HG02970 (cell line): ENCODE results near the gene ASIC2.

Experiments
- ATAC-seq: cut with Tn5 transposase; IDR thresholded peaks from one replicate; pipeline ENCODE4 v1.9.1; 2021; ENCODE audit warnings: mild to moderate bottlenecking, moderate library complexity, moderate number of reproducible peaks; ENCODE audit not compliant: unreplicated experiment, low FRiP score

The ASIC2 gene

GRCh38 chr17:33290253-33290652, 2.8 kb downstream of the ASIC2 start:
- no peak for ATAC-seq

GRCh38 chr17:33288954-33289353, 4.1 kb downstream of the ASIC2 start:
- ATAC-seq, result no peak

DNA sequence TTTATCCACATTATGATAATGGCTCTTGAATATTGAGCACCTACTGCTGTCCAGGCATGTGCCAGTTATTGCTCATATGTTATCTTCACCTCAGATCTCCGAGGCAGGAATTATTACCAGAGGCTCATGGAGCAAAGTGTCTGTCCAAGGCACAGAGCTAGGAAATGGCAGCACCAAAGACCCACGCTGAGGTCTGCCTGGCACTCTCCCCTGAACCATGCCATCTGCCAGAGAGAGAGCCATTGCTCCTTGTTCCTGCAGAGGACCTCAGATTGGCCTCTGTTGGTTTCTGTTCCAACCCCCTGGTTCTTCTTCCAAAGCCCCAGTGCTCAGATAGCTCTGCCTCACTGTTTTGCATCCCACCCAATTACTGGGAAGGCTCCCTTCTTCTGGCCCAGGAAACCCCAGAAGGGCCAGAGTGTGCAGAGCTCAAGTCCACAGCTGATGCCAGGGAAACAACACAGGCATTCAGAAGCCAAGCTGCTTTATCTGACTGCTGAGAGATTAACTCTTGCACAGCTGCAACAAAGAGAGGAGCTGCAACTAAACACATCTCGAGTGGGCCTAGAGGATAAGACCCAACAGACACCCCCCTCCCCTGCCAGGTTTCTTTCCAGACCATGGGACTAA, 5.9 kb downstream of the ASIC2 start:
- ATAC-seq, result no peak

- ATAC-seq, result no peak
Observed at GRCh38 chr17:33285413-33285812, 7.7 kb downstream of the ASIC2 start.

DNA sequence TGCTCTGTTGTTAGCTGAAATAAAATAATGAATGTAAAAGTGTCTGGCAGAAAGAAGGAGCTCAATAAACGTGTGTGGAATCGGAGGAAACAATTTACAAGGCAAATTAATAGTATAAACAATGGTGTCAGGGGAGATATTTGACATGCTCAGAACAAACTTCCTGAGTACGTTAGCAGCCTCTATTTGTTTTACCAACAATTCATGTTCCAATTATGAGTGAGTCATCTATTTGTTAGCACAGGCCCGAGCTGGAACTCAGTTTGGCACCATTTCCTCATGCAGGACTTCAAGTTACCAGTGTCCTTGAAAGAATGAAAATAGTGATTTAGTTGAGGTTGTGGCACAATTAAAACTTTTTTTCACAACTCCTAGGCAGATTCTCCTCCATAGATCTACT, 9.1 kb downstream of the ASIC2 start:
- ATAC-seq, result no peak

- no peak for ATAC-seq
Observed at GRCh38 chr17:33280162-33280943, 12.7 kb downstream of the ASIC2 start.

GRCh38 chr17:33277436-33278100, 15.5 kb downstream of the ASIC2 start:
- no peak for ATAC-seq

DNA sequence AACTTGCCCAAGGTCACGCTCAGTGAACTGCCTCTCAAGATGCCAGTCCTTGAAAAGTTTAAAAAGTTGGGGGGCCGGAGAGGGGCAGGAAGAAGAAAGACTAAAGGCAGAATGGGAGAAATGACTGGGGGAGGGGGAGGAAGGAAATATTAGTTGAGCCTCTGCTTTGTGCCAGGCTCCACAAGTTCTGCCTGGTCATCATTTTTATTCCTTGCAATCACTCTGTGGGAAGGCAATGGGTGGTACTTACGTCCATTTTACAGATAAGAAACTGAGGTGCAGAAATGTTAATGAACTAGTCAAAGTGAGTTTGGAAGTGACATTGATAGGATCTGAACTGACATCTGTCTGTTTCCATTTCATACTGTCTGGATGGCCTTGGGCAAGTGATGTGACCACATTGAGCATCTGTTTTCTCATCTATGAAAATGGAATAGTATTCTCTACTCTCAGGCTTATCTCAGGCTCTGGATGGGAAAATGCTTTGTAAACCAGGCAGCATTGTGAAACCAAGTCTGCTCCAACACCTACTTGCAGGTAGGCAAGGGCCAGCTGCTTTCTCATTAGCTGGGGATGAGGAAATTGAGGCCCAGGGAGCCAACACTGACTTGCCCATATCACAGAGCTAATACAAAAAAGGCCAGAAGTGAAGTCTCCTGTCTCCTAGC, 19.2 kb downstream of the ASIC2 start:
- ATAC-seq, result no peak

- ATAC-seq, result no peak
Observed at GRCh38 chr17:33273271-33273670, 19.8 kb downstream of the ASIC2 start.

DNA sequence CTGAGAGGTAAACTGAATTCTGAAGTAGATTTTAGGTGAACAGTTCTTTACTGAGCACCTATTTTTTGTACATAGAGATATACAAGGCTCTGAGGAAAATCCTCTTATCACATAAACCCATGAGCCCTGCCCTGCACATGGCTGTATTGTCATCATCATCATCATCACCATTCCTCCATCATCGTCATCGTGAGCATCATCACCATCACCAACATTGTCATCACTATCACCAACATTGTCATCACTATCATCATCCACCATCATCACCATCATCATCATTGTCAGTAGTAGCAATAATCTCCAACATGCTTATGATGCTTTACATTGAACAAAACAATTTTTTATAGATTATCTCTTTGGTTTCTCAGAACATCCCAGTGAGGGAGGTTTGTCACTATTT, 20.7 kb downstream of the ASIC2 start:
- ATAC-seq, result no peak

GRCh38 chr17:33269337-33270060, 23.6 kb downstream of the ASIC2 start:
- no peak for ATAC-seq

- ATAC-seq, result no peak
Observed at GRCh38 chr17:33267851-33268548, 25.1 kb downstream of the ASIC2 start.

DNA sequence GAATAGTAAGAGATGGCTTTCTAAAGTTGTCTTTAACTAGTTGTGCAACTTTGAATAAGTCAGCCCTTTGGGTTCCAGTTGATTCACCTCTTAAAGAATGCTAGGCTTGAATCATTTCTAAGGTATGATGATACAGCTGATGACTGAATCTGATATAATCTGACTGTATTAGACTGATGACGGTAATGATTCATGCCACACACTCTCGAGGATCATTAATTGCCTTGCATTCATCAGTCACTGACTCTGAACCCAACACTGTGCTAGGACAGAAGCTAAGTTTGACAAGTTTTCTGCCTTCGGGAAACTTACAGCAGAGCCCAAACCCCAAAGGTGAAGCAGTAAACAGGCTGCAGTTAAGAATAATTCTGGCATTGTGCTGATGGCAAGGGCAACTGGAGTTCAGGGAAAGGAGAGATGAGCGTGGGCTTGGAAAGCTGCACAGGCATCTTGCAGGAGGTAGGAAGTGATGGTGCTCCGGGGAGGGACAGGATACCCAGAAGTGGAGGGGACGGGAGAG, 25.8 kb downstream of the ASIC2 start:
- ATAC-seq, result no peak

DNA sequence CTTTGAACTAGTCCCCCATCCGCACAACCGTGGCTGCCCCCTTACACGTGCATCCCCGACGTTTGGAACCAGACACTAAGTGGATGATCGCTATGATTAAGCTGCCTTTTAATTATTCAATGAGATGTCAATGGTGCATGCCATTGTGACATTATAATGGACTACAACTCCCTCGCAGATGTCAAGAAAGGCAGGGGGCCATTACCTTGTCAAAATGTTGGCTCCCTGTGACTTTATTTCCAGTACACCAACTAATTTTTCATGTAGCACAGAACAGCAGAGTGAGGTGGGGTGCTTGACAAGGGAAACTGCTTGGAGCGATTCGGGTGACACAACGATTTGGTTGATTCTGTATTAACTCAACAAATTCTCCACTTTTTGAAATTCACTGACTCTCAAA, 26.5 kb downstream of the ASIC2 start:
- ATAC-seq, result no peak

DNA sequence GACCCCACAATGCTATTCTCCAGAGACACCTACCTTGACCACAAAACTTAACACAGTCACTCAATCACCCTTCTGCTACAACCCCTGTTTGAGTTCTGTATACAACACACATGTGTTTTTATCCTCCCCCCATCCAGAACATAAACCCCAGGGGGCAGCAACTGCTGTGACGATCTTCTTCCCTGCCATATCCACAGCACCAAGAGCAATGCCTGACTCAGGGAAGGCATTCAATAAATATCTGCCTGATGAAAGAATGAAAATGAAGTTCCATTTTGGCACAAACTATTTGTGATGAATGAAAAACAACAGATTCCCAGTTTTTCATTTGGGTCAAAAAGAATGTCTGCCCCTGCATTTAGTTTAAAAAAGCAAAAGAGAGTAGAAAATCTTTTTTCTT, 27.0 kb downstream of the ASIC2 start:
- no peak for ATAC-seq

- no peak for ATAC-seq
Observed at GRCh38 chr17:33263396-33263795, 29.7 kb downstream of the ASIC2 start.

DNA sequence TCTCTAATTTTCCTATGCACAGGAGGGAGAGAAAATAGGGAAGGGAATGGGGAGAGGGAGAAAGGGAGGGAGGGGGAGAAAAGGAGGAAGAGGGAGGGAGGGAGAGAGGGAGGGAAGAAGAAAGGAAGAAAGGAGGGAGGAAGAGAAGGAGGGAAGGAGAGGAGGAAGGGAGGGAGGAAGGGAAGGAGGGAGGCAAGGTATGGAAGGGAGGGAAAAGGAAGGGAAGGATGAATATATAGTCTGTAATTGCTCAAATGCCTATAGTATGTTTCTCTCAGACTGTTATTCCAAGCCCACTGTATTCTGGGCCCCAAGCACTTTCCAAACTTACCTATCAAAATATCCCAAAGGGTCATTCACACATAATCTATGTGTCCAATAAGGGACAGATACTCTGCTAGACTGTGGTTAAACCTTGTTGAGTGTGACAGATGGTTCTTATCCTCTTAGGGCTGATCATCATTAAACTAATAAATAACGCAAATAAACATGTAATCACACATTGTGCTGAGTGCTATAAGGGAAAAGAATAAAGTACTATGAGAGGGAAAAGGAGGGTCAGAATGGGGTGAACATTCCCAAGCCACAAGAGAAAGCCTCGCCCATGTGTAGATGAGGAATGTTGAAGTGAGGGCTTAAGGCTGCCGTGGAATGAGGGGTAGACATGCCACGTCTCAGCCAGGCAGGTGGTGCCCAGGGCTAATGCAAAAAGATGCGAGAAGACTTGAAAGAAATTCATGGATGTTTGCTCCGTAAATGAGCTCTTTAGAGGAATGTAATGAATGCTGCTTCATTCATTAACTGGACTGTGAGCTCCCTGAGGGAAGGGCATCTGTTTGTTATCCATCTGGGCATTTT, 30.6 kb downstream of the ASIC2 start:
- ATAC-seq, result no peak

DNA sequence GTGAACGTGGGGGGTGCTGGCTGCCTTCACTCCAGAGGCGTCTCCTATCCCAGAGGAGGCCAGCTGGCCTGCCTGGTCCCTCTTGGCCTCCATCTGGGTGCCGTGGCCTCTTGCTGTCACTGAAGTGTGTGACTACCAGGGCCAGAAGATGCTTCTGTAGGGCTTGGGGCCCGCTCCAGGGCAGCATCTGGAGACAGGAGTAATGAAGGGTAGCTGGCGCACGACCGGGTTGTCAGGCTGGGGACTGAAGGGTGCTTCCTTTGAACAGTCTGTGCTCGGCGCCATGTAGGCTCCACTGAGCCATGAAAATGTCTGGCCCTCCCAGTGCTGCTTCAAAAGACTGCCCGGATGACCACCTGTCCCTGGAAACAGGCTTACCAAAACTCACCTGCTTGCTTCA, 31.3 kb downstream of the ASIC2 start:
- ATAC-seq, result no peak

DNA sequence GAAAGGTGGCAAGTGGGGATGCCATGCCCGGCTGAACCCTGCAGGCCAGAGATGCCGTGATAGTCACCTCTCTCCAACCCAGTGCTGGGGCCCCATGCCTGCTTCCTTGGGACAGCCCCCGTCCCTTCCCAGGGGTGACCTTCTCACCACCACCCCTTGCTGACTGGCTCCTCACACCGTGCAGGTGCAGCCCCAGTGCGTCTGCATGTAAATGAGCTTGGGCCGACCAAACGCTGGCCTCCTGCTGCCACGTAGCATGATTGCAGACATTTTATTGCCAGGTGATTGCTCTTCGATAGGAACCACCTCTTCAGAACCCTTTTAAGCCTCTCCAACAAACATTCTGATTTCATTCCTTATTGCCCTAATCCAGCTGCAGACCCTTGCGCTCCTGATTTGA, 32.5 kb downstream of the ASIC2 start:
- ATAC-seq, result no peak
